Heart right ventricle (tissue), 16 donors: ENCODE measurements around the gene NEDD4L. TPM values are rescaled to one million over a fixed set of nuclear protein-coding genes. Genes with fewer than 3 reads are reported as not detected.

Source experiments
- ATAC-seq, 8 donors: fragments of 200-7000 bp; cut with Tn5 transposase; one replicate each; pipeline ENCODE4 v1.9.1; 2020; ENCODE audit warnings: mild to moderate bottlenecking in 8 of 8, moderate library complexity in 8 of 8, moderate number of reproducible peaks in 1 of 8
- DNase-seq, 2 donors: peaks; one replicate each; pipeline ENCODE4 v3.0.0-alpha.2; 2020
- H3K27ac ChIP-seq, 10 donors: fragments of 200-600 bp; sonication (generic) in 2 of 10; one replicate each; pipeline versions ENCODE4 v1.5.0 to v1.8.0; 2020 to 2022; ENCODE audit warnings: mild to moderate bottlenecking in 3 of 10
- H3K27me3 ChIP-seq, 7 donors: fragments of 200-600 bp; one replicate each; pipeline ENCODE4 v1.8.0; 2021 to 2022; ENCODE audit warnings: mild to moderate bottlenecking in 2 of 7
- H3K36me3 ChIP-seq, 9 donors: fragments of 200-600 bp; sonication (generic) in 1 of 9; one replicate each; pipeline versions ENCODE4 v1.5.0 to v1.8.0; 2020 to 2022; ENCODE audit warnings: mild to moderate bottlenecking in 2 of 9
- H3K4me1 ChIP-seq, 9 donors: fragments of 200-600 bp; sonication (generic) in 1 of 9; one replicate each; pipeline versions ENCODE4 v1.5.0 to v1.8.0; 2020 to 2022; ENCODE audit warnings: mild to moderate bottlenecking in 4 of 9
- H3K4me3 ChIP-seq, 10 donors: fragments of 200-600 bp; sonication (generic) in 2 of 10; one replicate each; pipeline versions ENCODE4 v1.5.0 to v1.8.0; 2020 to 2022; ENCODE audit warnings: mild to moderate bottlenecking in 7 of 10, moderate library complexity in 2 of 10
- H3K9me3 ChIP-seq, 11 donors: fragments of 200-600 bp in 10 of 11; sonication (generic) in 2 of 11; one replicate each; pipeline versions ENCODE4 v1.5.0 to v1.8.0; 2013 to 2022; ENCODE audit warnings: mild to moderate bottlenecking in 2 of 11, control low read depth in 1 of 11, moderate library complexity in 1 of 11
- WGBS, 2 donors: extraction: QIAGEN DNeasy Blood & Tissue Kit; methylation state at CpG; one replicate each; pipeline ENCODE4 v1.1.7; 2013; ENCODE audit warnings: inconsistent platforms in 1 of 2; 5-methylcytosine and 5-hydroxymethylcytosine counted together
- intact Hi-C, 10 donors: fragments of 100-400 bp; cut with DNase I; formaldehyde crosslinking; loops; one replicate each; pipeline versions ENCODE4 v1.11.1 to v1.14.2; 2022
- polyA plus RNA-seq, 2 donors: library from polyadenylated mRNA; stranded (reverse); fragments of 200-250 nt; gene quantifications; one replicate each; pipeline ENCODE4 v1.2.3, GENCODE V29; 2013
- total RNA-seq, 10 donors: library from RNA; stranded (reverse); fragmentation: NEBNext Ultra II Directional in 3 of 10; extraction: Animal tissue kit (Norgen Biotek cat#: 25700) in 3 of 10; gene quantifications; one replicate each; pipeline versions ENCODE4 v1.2.1 to v1.2.4, GENCODE V29; 2021 to 2023
- TF ChIP-seq, protein P1 (sequence below), 9 donors: fragments of 200-600 bp; sonication (generic) in 2 of 9; IDR thresholded peaks; one replicate each; pipeline versions ENCODE4 v1.5.0 to v1.8.0; 2021 to 2022; ENCODE audit warnings: antibody characterized with exemption in 9 of 9, mild to moderate bottlenecking in 5 of 9, moderate library complexity in 1 of 9
- donor health status: Arrhythmogenic right ventricular cardiomyopathy.
- donor health status: ischemic (EF 13 %, LVEDD 7.1; RV severe dilation, severe dysfunction).
- donor health status: healthy with polysubstance abuse.
- donor health status: DM: no; HTN: yes; CAD: no.
- donor health status: DM: no; HTN: no; CAD: no.
- donor health status: ischemic (EF 25% LVEDD 6.9; RV normal size, moderate dysfunction).
- donor health status: ischemic (EF 25% LVEDD 5.7; RV mildly dilated, moderate dysfunction).
- donor health status: healthy.
- donor health status: DM: yes; HTN: yes; CAD: no.
- donor health status: Ischemic cardiomyopathy.
- donor health status: ischemic (EF 35%, LVEDD 5.7; RV mildly dilated, moderate dysfunction).
- donor health status: nonischemic (EF 11% LVEDD 7.7; RV severe dilation, severe dysfunction).
- donor health status: DM: yes; HTN: yes; CAD: no.
- donor health status: PGD.
- donor health status: ischemic (EF 29% LVEDD 5.4; RV normal size, mild dysfunction).
- donor health status: nonischemic (EF 23%, LVEDD 6.1; RV moderate dilation, normal function).

Gene NEDD4L
- total and polyA plus RNA-seq, 12 donors = 9.6 to 67.1 (median 49.4) TPM

DNA sequence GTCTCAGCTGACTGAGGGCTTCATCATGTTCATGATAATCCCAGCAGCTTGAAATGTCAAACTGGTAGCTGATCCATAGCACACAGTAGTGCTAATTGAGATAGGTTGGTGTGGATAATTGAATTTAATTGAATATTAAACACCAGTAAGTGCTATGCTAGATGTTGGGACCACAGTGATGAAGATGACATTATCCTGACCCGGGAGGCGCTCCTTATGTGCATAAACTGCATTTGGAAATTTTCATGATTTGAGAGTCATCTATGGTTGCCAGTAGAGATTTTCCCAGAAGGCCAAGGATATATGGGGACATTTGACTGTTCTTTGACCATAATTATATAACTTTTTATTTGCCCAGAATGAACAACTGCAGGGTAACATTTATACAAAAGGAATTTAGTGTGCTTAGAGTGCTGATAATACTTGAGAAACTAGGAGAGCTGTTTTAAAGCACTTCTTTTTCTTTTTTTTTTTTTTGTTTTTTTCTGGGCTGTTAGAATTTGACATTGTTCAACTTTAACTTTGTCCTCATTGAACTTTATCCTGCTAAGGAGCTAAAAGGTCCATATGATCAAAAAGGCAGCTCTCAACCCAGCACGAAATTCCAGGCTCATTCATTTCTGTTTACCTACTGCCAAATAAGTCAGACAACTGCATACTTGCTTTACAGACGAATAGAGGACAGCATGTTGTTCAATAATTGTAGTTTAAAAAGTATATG is 242.8 kb downstream of the NEDD4L start:
- H3K4me3 ChIP-seq = no peak overlapping the region
- H3K36me3 ChIP-seq = no peaks in the 10 kb centered on the region
- 59 to 71% methylated on average over 4 of the region's 4 CpGs for WGBS, 2 donors
- H3K27ac ChIP-seq = peak overlapping the region in 7 of 10 donors; percentile 8 to 76 (median 45)
- TF ChIP-seq, protein P1, sequence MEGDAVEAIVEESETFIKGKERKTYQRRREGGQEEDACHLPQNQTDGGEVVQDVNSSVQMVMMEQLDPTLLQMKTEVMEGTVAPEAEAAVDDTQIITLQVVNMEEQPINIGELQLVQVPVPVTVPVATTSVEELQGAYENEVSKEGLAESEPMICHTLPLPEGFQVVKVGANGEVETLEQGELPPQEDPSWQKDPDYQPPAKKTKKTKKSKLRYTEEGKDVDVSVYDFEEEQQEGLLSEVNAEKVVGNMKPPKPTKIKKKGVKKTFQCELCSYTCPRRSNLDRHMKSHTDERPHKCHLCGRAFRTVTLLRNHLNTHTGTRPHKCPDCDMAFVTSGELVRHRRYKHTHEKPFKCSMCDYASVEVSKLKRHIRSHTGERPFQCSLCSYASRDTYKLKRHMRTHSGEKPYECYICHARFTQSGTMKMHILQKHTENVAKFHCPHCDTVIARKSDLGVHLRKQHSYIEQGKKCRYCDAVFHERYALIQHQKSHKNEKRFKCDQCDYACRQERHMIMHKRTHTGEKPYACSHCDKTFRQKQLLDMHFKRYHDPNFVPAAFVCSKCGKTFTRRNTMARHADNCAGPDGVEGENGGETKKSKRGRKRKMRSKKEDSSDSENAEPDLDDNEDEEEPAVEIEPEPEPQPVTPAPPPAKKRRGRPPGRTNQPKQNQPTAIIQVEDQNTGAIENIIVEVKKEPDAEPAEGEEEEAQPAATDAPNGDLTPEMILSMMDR (IDR thresholded peaks at IDR 0.05) = no peak
- ATAC-seq (no peak), DNase-seq (no peak)
- H3K4me1 ChIP-seq = peaks cover 0 to 65% (median 40%) of the 10 kb centered on the region in 9 donors
- no peaks in the 10 kb centered on the region for H3K9me3 ChIP-seq
- intact Hi-C loops = no loop called here
- no peaks in the 10 kb centered on the region for H3K27me3 ChIP-seq

DNA sequence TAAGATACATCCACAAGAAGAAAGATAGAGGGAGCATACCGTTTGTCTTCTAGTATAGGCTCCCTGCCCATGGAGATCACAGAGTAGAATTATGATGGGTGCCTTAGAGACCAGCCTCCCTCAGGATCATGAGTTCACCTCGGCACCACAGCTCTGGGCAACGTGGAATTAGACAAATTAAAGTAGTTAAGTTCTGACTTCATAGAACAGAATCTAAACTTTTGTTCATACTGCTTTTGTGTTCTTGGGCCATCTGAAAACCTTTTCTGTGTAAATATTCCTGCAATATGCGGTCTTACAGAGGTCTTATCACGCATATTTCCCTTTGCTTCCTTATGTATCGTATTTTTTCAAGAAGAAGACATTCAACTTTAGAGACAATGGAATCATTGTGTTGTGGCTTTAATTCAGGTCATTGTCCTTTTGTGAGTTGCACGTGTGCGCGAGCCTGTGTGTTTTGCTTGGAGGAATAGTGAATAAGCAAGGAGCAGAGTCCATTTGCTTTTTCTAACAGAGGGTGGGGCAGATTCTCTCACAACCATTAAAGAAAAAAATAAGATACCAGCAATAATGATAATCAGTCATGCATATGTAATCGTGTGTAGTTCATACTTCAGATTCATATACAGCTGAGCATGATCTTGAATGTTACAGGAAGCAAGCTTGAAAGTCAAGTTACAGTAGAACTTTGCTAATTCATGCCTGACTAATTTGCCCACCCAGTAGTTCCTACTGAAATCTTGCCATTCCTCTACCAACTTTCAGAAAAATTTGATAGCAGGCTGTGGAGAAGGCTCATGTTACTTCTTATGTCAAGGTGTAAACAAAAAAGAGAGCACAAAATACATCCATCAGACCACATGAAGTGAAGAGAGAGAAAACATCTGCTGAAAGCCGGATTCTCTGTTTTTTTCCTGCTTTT is 243.6 kb downstream of the NEDD4L start:
- Histone ChIP-seq H3K4me3 (no peak overlapping the region), H3K27ac (peak overlapping the region in 7 of 10 donors; percentile 8 to 76 (median 45)), H3K27me3 (no peaks in the 10 kb centered on the region), H3K36me3 (no peaks in the 10 kb centered on the region), H3K9me3 (no peaks in the 10 kb centered on the region), H3K4me1 (peaks cover 0 to 71% (median 42%) of the 10 kb centered on the region in 9 donors)
- intact Hi-C loops = no loop called here
- 50 to 52% methylated on average over 11 of the region's 11 CpGs for WGBS, 2 donors
- TF ChIP-seq, protein P1 (IDR thresholded peaks at IDR 0.05) = no peak
- DNase-seq (no peak), ATAC-seq (no peak)

DNA sequence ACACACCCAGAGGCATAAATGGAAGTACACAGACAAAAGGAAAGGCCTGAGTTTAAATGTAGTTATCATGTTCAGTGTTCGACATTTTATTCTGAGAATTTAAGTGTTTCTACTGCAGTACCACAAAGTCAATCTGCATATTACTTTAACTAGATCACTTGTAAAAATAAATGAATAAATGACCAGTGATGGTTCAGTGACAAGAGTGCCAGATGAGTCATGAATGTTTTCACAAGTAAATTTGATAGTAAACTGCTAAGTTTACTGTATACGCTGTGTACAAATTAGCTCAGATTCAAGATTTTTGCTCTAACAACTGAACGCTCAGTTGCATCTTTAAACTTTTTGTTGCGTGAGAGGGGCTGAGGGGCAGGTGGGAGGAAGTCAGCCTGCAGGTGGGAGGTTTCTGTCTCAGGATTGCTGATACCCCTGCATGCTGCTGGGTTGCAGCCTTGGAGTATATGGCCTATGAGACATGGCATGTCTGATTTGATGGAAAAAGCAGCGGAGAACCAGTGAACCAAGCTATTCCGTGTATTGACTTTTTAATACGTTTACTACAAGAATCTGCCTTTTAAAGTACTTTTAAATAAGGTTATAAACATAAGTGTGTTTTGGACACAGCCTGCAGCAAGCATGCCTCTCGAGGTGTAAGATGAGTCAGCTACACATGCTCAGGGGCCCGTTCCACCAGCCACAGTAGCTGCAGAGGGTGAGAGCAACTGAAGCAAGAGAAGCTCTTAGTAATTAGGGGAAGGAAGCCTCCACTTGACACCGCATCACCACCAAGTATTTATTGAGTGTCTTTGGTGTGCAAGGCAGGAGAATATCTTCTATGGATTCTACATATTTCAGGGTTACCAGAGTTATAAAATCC is 245.1 kb downstream of the NEDD4L start:
- DNase-seq = no peak
- intact Hi-C loops = no loop called here
- no peaks in the 10 kb centered on the region for H3K36me3 ChIP-seq
- ATAC-seq = peak in 6 of 8 donors; percentile 39 to 58 (median 51)
- TF ChIP-seq, protein P1 (IDR thresholded peaks at IDR 0.05) = no peak
- peak overlapping the region in 8 of 10 donors; percentile 26 to 76 (median 64) for H3K27ac ChIP-seq
- H3K9me3 ChIP-seq = no peaks in the 10 kb centered on the region
- no peaks in the 10 kb centered on the region for H3K27me3 ChIP-seq
- H3K4me1 ChIP-seq = peaks cover 0 to 75% (median 43%) of the 10 kb centered on the region in 9 donors
- H3K4me3 ChIP-seq = no peak overlapping the region
- 69 to 82% methylated on average over 10 of the region's 10 CpGs for WGBS, 2 donors
